GM23338 (cell line): ENCODE measurements around the gene SEL1L2. TPM values are rescaled to one million over a fixed set of nuclear protein-coding genes. Genes with fewer than 3 reads are reported as not detected.

ENCODE experiments used
- ATAC-seq: fragments of 200-7000 bp; cut with Tn5 transposase; 3 replicates; pipeline ENCODE4 v1.9.1; 2020
- DNase-seq: peaks from one replicate; pipeline ENCODE4 v3.0.0-alpha.2; 2015; ENCODE audit warnings: low spot score
- H2AFZ ChIP-seq: fragments of 200-600 bp; sonication (generic); 2 replicates; pipeline ENCODE4 v1.8.0; 2016; ENCODE audit warnings: antibody characterized with exemption, mild to moderate bottlenecking, moderate library complexity
- H3F3A ChIP-seq: fragments of 200-600 bp; sonication (generic); replicated peaks from 2 replicates; pipeline ENCODE4 v1.8.0; 2017; ENCODE audit warnings: antibody characterized with exemption, mixed run types, low read depth
- H3K27ac ChIP-seq: fragments of 200-600 bp; sonication (generic); 2 replicates; pipeline ENCODE4 v1.6.1; 2016; ENCODE audit warnings: low read depth
- H3K27me3 ChIP-seq: fragments of 200-600 bp; sonication (generic); 2 replicates; pipeline ENCODE4 v1.8.0; 2016; ENCODE audit warnings: mild to moderate bottlenecking, mixed run types, moderate library complexity; ENCODE audit not compliant: insufficient read depth
- H3K36me3 ChIP-seq: fragments of 200-600 bp; sonication (generic); 2 replicates; pipeline ENCODE4 v1.8.0; 2016; ENCODE audit warnings: mild to moderate bottlenecking; ENCODE audit not compliant: insufficient read depth
- H3K4me1 ChIP-seq: fragments of 200-600 bp; sonication (generic); 2 replicates; pipeline ENCODE4 v1.8.0; 2016; ENCODE audit warnings: mild to moderate bottlenecking, moderate library complexity; ENCODE audit not compliant: insufficient read depth
- H3K4me2 ChIP-seq: fragments of 200-600 bp; sonication (generic); 2 replicates; pipeline ENCODE4 v1.7.1; 2017; ENCODE audit warnings: mixed run types
- H3K4me3 ChIP-seq: fragments of 200-600 bp; sonication (generic); 2 replicates; pipeline ENCODE4 v1.6.1; 2016; ENCODE audit warnings: mixed run types
- H3K79me2 ChIP-seq: fragments of 200-600 bp; sonication (generic); replicated peaks from 2 replicates; pipeline ENCODE4 v1.8.0; 2017; ENCODE audit warnings: mild to moderate bottlenecking; ENCODE audit not compliant: insufficient read depth
- H3K9me2 ChIP-seq: fragments of 200-600 bp; sonication (generic); 2 replicates; pipeline ENCODE4 v1.8.0; 2017; ENCODE audit not compliant: insufficient read depth
- H4K20me1 ChIP-seq: fragments of 200-600 bp; sonication (generic); replicated peaks from 2 replicates; pipeline ENCODE4 v1.8.0; 2017; ENCODE audit warnings: mild to moderate bottlenecking; ENCODE audit not compliant: insufficient read depth
- H3K27ac Mint-ChIP-seq: 2 replicates; pipeline ENCODE4 v1.8.0; 2020; ENCODE audit warnings: inconsistent platforms, mild to moderate bottlenecking, moderate library complexity, mixed read lengths
- H3K27me3 Mint-ChIP-seq: 3 replicates; pipeline ENCODE4 v1.8.0; 2022; ENCODE audit warnings: low read depth, mild to moderate bottlenecking, moderate library complexity, mixed read lengths, inconsistent platforms; ENCODE audit not compliant: insufficient read depth, poor library complexity
- H3K36me3 Mint-ChIP-seq: 3 replicates; pipeline ENCODE4 v1.8.0; 2021; ENCODE audit warnings: low read depth, mild to moderate bottlenecking, inconsistent platforms, moderate library complexity, mixed read lengths
- H3K4me1 Mint-ChIP-seq: 3 replicates; pipeline ENCODE4 v1.8.0; 2020; ENCODE audit warnings: mild to moderate bottlenecking, inconsistent platforms, mixed read lengths
- H3K4me3 Mint-ChIP-seq: 3 replicates; pipeline ENCODE4 v1.8.0; 2021; ENCODE audit warnings: moderate library complexity, mild to moderate bottlenecking, inconsistent platforms, mixed read lengths
- H3K9me3 Mint-ChIP-seq: 3 replicates; pipeline ENCODE4 v1.8.0; 2020; ENCODE audit warnings: moderate library complexity, mild to moderate bottlenecking, inconsistent platforms, mixed read lengths
- CREB1 ChIP-seq: fragments of 250-450 bp; sonication (Bioruptor Pico); IDR thresholded peaks from 2 replicates; pipeline ENCODE4 v1.5.0; 2020; ENCODE audit warnings: low read depth, mild to moderate bottlenecking, moderate library complexity
- EZH2 ChIP-seq: fragments of 200-600 bp; sonication (generic); IDR thresholded peaks from one replicate; pipeline ENCODE4 v1.8.0; 2017; ENCODE audit warnings: antibody characterized with exemption, mild to moderate bottlenecking, low read depth; ENCODE audit not compliant: unreplicated experiment
- EZH2phosphoT487 ChIP-seq: fragments of 200-600 bp; sonication (generic); IDR thresholded peaks from one replicate; pipeline ENCODE4 v1.8.1; 2018; ENCODE audit warnings: antibody characterized with exemption; ENCODE audit not compliant: unreplicated experiment
- JUNB ChIP-seq: IDR thresholded peaks from one replicate; pipeline ENCODE4 v1.6.1; 2016; ENCODE audit warnings: antibody characterized with exemption; ENCODE audit not compliant: unreplicated experiment
- NANOG ChIP-seq: IDR thresholded peaks from 2 replicates; pipeline ENCODE4 v1.6.1; 2016; ENCODE audit warnings: antibody characterized with exemption, borderline replicate concordance
- POLR2AphosphoS5 ChIP-seq: IDR thresholded peaks from 2 replicates; pipeline ENCODE4 v1.6.1; 2016; ENCODE audit warnings: antibody characterized with exemption, low read depth
- STAT1 ChIP-seq: IDR thresholded peaks from one replicate; pipeline ENCODE4 v1.6.1; 2016; ENCODE audit warnings: antibody characterized with exemption; ENCODE audit not compliant: unreplicated experiment
- ZNF114 ChIP-seq: fragments of 250-450 bp; sonication (Bioruptor Pico); IDR thresholded peaks from 2 replicates; pipeline ENCODE4 v1.5.0; 2020; ENCODE audit warnings: mild to moderate bottlenecking, moderate library complexity
- ZNF331 ChIP-seq: fragments of 250-450 bp; sonication (Bioruptor Pico); IDR thresholded peaks from 2 replicates; pipeline ENCODE4 v1.5.0; 2020; ENCODE audit warnings: low read depth, mild to moderate bottlenecking, moderate library complexity
- polyA plus RNA-seq: library from polyadenylated mRNA; unstranded; fragments of >200 nt; fragmentation: Nextera tagmentation; extraction: Ambion mirVana; gene quantifications from 2 replicates; pipeline ENCODE4 v1.2.1, GENCODE V29; 2016
- total RNA-seq: library from RNA; depleted of rRNA; stranded (reverse); fragments of >200 nt; shearing (Covaris generic); gene quantifications from 2 replicates; pipeline ENCODE4 v1.2.3, GENCODE V29; 2014
- TF ChIP-seq, protein P1 (sequence below): fragments of 250-450 bp; sonication (Bioruptor Pico); IDR thresholded peaks from 2 replicates; pipeline ENCODE4 v1.5.0; 2020; ENCODE audit warnings: mild to moderate bottlenecking, moderate library complexity
- TF ChIP-seq, protein P2 (sequence below), 2 experiments: fragments of 200-600 bp in 1 of 2; sonication (generic) in 1 of 2; conservative IDR thresholded peaks; 2 replicates each; pipeline versions ENCODE4 v1.5.1 to v1.6.1; 2016 to 2017; ENCODE audit warnings: antibody characterized with exemption in 2 of 2, low read depth in 2 of 2, mild to moderate bottlenecking in 2 of 2, moderate library complexity in 1 of 2
- TF ChIP-seq, protein P3 (sequence below): IDR thresholded peaks from 2 replicates; pipeline ENCODE4 v1.6.1; 2016; ENCODE audit warnings: antibody characterized with exemption
- TF ChIP-seq, protein P4 (sequence below): IDR thresholded peaks from one replicate; pipeline ENCODE4 v1.6.1; 2018; ENCODE audit warnings: antibody characterized with exemption; ENCODE audit not compliant: unreplicated experiment

SEL1L2 gene
- total and polyA plus RNA-seq, 2 experiments from 2014 or later: not detected

DNA sequence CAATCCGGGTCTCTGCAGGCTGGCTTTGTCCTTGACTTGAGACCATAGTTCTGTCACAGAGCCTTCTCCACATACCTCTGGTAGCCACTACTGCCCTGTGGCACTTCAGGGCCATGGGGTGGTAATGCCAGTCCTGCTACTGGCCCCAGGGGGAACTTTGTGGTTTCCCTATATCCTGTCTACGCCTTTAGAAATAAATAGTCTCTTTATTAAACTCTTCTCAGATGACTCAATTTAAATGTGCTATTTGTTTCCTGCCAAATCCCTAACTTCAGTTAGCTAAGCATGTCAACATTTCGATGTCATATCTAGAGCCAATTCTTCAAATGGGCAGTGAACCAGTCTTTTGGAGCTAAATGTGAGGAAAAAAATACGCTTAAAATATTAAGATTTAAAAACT, 60.1 kb downstream of the SEL1L2 start:
- Mint-ChIP-seq H3K9me3 (no peaks in the 10 kb centered on the region), H3K4me3 (no peak overlapping the region), H3K27ac (no peak overlapping the region), H3K27me3 (no peaks in the 10 kb centered on the region), H3K36me3 (no peaks in the 10 kb centered on the region), H3K4me1 (no peaks in the 10 kb centered on the region)
- no peaks in the 10 kb centered on the region for H3K27me3 ChIP-seq
- no peak overlapping the region for H3K27ac ChIP-seq
- H3K9me2 ChIP-seq: no peaks in the 10 kb centered on the region
- DNase-seq: no peak
- H3K36me3 ChIP-seq: no peaks in the 10 kb centered on the region
- H3K4me1 ChIP-seq: no peaks in the 10 kb centered on the region
- no peak for ATAC-seq
- H3K4me2 ChIP-seq: no peak overlapping the region
- TF ChIP-seq EZH2 (no peak), CREB1 (no peak), POLR2AphosphoS5 (no peak), ZNF114 (no peak), NANOG (no peak), JUNB (no peak), ZNF331 (CRISPR knock-in tag) (no peak), EZH2phosphoT487 (no peak), STAT1 (no peak)
- TF ChIP-seq, protein P1, sequence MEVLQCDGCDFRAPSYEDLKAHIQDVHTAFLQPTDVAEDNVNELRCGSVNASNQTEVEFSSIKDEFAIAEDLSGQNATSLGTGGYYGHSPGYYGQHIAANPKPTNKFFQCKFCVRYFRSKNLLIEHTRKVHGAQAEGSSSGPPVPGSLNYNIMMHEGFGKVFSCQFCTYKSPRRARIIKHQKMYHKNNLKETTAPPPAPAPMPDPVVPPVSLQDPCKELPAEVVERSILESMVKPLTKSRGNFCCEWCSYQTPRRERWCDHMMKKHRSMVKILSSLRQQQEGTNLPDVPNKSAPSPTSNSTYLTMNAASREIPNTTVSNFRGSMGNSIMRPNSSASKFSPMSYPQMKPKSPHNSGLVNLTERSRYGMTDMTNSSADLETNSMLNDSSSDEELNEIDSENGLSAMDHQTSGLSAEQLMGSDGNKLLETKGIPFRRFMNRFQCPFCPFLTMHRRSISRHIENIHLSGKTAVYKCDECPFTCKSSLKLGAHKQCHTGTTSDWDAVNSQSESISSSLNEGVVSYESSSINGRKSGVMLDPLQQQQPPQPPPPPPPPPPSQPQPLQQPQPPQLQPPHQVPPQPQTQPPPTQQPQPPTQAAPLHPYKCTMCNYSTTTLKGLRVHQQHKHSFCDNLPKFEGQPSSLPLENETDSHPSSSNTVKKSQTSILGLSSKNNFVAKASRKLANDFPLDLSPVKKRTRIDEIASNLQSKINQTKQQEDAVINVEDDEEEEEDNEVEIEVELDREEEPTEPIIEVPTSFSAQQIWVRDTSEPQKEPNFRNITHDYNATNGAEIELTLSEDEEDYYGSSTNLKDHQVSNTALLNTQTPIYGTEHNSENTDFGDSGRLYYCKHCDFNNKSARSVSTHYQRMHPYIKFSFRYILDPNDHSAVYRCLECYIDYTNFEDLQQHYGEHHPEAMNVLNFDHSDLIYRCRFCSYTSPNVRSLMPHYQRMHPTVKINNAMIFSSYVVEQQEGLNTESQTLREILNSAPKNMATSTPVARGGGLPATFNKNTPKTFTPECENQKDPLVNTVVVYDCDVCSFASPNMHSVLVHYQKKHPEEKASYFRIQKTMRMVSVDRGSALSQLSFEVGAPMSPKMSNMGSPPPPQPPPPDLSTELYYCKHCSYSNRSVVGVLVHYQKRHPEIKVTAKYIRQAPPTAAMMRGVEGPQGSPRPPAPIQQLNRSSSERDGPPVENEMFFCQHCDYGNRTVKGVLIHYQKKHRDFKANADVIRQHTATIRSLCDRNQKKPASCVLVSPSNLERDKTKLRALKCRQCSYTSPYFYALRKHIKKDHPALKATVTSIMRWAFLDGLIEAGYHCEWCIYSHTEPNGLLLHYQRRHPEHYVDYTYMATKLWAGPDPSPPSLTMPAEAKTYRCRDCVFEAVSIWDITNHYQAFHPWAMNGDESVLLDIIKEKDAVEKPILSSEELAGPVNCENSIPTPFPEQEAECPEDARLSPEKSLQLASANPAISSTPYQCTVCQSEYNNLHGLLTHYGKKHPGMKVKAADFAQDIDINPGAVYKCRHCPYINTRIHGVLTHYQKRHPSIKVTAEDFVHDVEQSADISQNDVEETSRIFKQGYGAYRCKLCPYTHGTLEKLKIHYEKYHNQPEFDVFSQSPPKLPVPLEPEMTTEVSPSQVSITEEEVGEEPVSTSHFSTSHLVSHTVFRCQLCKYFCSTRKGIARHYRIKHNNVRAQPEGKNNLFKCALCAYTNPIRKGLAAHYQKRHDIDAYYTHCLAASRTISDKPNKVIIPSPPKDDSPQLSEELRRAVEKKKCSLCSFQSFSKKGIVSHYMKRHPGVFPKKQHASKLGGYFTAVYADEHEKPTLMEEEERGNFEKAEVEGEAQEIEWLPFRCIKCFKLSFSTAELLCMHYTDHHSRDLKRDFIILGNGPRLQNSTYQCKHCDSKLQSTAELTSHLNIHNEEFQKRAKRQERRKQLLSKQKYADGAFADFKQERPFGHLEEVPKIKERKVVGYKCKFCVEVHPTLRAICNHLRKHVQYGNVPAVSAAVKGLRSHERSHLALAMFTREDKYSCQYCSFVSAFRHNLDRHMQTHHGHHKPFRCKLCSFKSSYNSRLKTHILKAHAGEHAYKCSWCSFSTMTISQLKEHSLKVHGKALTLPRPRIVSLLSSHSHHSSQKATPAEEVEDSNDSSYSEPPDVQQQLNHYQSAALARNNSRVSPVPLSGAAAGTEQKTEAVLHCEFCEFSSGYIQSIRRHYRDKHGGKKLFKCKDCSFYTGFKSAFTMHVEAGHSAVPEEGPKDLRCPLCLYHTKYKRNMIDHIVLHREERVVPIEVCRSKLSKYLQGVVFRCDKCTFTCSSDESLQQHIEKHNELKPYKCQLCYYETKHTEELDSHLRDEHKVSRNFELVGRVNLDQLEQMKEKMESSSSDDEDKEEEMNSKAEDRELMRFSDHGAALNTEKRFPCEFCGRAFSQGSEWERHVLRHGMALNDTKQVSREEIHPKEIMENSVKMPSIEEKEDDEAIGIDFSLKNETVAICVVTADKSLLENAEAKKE (CRISPR knock-in tag): no peak
- TF ChIP-seq, protein P2, sequence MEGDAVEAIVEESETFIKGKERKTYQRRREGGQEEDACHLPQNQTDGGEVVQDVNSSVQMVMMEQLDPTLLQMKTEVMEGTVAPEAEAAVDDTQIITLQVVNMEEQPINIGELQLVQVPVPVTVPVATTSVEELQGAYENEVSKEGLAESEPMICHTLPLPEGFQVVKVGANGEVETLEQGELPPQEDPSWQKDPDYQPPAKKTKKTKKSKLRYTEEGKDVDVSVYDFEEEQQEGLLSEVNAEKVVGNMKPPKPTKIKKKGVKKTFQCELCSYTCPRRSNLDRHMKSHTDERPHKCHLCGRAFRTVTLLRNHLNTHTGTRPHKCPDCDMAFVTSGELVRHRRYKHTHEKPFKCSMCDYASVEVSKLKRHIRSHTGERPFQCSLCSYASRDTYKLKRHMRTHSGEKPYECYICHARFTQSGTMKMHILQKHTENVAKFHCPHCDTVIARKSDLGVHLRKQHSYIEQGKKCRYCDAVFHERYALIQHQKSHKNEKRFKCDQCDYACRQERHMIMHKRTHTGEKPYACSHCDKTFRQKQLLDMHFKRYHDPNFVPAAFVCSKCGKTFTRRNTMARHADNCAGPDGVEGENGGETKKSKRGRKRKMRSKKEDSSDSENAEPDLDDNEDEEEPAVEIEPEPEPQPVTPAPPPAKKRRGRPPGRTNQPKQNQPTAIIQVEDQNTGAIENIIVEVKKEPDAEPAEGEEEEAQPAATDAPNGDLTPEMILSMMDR (conservative IDR thresholded peaks at IDR 0.05; ENCODE audit: low read depth in 2 of 2): no peak
- TF ChIP-seq, protein P3, sequence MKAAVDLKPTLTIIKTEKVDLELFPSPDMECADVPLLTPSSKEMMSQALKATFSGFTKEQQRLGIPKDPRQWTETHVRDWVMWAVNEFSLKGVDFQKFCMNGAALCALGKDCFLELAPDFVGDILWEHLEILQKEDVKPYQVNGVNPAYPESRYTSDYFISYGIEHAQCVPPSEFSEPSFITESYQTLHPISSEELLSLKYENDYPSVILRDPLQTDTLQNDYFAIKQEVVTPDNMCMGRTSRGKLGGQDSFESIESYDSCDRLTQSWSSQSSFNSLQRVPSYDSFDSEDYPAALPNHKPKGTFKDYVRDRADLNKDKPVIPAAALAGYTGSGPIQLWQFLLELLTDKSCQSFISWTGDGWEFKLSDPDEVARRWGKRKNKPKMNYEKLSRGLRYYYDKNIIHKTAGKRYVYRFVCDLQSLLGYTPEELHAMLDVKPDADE: no peak
- TF ChIP-seq, protein P4, sequence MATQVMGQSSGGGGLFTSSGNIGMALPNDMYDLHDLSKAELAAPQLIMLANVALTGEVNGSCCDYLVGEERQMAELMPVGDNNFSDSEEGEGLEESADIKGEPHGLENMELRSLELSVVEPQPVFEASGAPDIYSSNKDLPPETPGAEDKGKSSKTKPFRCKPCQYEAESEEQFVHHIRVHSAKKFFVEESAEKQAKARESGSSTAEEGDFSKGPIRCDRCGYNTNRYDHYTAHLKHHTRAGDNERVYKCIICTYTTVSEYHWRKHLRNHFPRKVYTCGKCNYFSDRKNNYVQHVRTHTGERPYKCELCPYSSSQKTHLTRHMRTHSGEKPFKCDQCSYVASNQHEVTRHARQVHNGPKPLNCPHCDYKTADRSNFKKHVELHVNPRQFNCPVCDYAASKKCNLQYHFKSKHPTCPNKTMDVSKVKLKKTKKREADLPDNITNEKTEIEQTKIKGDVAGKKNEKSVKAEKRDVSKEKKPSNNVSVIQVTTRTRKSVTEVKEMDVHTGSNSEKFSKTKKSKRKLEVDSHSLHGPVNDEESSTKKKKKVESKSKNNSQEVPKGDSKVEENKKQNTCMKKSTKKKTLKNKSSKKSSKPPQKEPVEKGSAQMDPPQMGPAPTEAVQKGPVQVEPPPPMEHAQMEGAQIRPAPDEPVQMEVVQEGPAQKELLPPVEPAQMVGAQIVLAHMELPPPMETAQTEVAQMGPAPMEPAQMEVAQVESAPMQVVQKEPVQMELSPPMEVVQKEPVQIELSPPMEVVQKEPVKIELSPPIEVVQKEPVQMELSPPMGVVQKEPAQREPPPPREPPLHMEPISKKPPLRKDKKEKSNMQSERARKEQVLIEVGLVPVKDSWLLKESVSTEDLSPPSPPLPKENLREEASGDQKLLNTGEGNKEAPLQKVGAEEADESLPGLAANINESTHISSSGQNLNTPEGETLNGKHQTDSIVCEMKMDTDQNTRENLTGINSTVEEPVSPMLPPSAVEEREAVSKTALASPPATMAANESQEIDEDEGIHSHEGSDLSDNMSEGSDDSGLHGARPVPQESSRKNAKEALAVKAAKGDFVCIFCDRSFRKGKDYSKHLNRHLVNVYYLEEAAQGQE: no peak
- H3K79me2 ChIP-seq: no peaks in the 10 kb centered on the region
- no peaks in the 10 kb centered on the region for H3F3A ChIP-seq
- no peaks in the 10 kb centered on the region for H4K20me1 ChIP-seq
- H3K4me3 ChIP-seq: no peak overlapping the region
- no peak overlapping the region for H2AFZ ChIP-seq
